Measurements from ENCODE around the gene LRRC32. TPM values are rescaled to one million over a fixed set of nuclear protein-coding genes. Genes with fewer than 3 reads are reported as not detected.

LRRC32 gene
- total RNA-seq, 6 donors from 2014 or later: 41.3 to 118 (median 60.3) TPM

GRCh38 chr11:76666408-76666807 lies 4.1 kb downstream of the LRRC32 start:
- Histone ChIP-seq H3K4me3 (peak overlapping the region in 3 of 4 donors; percentile 41 to 62 (median 59)), H3K4me1 (peaks cover 23 to 47% (median 40%) of the 10 kb centered on the region in 4 donors), H3K36me3 (peaks cover 0 to 32% (median 3%) of the 10 kb centered on the region in 4 donors), H3K9me3 (no peaks in the 10 kb centered on the region), H3K27ac (peak overlapping the region; percentile 82 to 91 (median 86)), H3K27me3 (peaks cover 0 to 8% (median 4%) of the 10 kb centered on the region in 4 donors)
- DNase-seq: peak in 1 of 2 donors; percentile 71
- no peak for ATAC-seq (ENCODE audit: low FRiP score in 2 of 2)
- TF ChIP-seq POLR2A (IDR thresholded peaks at IDR 0.05) (no peak), POLR2AphosphoS5 (IDR thresholded peaks at IDR 0.05) (peak in 1 of 2 donors; percentile 25), CTCF (IDR thresholded peaks at IDR 0.05) (no peak), EP300 (IDR thresholded peaks at IDR 0.05) (no peak)
- 13 to 47% methylated on average over 6 to 7 of the region's 7 CpGs for WGBS, 2 donors

- peaks cover 0 to 36% (median 3%) of the 10 kb centered on the region in 4 donors for H3K36me3 ChIP-seq
- ATAC-seq (ENCODE audit: low FRiP score in 2 of 2): no peak
- peaks cover 23 to 42% (median 35%) of the 10 kb centered on the region in 4 donors for H3K4me1 ChIP-seq
- 71 to 100% methylated on average over 1 to 6 of the region's 6 CpGs for WGBS, 2 donors
- peak overlapping the region in 2 of 4 donors; percentile 59 to 62 for H3K4me3 ChIP-seq
- TF ChIP-seq EP300 (IDR thresholded peaks at IDR 0.05) (no peak), CTCF (IDR thresholded peaks at IDR 0.05) (no peak), POLR2A (IDR thresholded peaks at IDR 0.05) (no peak), POLR2AphosphoS5 (IDR thresholded peaks at IDR 0.05) (no peak)
- H3K27ac ChIP-seq: peak overlapping the region; percentile 82 to 91 (median 86)
- no peaks in the 10 kb centered on the region for H3K9me3 ChIP-seq
- no peak for DNase-seq
- H3K27me3 ChIP-seq: peaks cover 0 to 8% (median 4%) of the 10 kb centered on the region in 4 donors
These were observed 4.6 kb downstream of the LRRC32 start for GRCh38 chr11:76665921-76666351.

- peak overlapping the region; percentile 82 to 91 (median 86) for H3K27ac ChIP-seq
- peaks cover 16 to 35% (median 28%) of the 10 kb centered on the region in 4 donors for H3K4me1 ChIP-seq
- ATAC-seq (ENCODE audit: low FRiP score in 2 of 2) (no peak), DNase-seq (no peak)
- peak overlapping the region in 1 of 4 donors; percentile 59 for H3K4me3 ChIP-seq
- peaks cover 0 to 44% (median 5%) of the 10 kb centered on the region in 4 donors for H3K36me3 ChIP-seq
- peaks cover 0 to 3% (median 0%) of the 10 kb centered on the region in 4 donors for H3K27me3 ChIP-seq
- TF ChIP-seq POLR2AphosphoS5 (IDR thresholded peaks at IDR 0.05) (no peak), EP300 (IDR thresholded peaks at IDR 0.05) (no peak), CTCF (IDR thresholded peaks at IDR 0.05) (no peak), POLR2A (IDR thresholded peaks at IDR 0.05) (no peak)
- WGBS, 2 donors: 38 to 50% methylated on average over 2 of the region's 2 CpGs
- H3K9me3 ChIP-seq: no peaks in the 10 kb centered on the region
These were observed 5.4 kb downstream of the LRRC32 start for GRCh38 chr11:76665172-76665571.

DNA sequence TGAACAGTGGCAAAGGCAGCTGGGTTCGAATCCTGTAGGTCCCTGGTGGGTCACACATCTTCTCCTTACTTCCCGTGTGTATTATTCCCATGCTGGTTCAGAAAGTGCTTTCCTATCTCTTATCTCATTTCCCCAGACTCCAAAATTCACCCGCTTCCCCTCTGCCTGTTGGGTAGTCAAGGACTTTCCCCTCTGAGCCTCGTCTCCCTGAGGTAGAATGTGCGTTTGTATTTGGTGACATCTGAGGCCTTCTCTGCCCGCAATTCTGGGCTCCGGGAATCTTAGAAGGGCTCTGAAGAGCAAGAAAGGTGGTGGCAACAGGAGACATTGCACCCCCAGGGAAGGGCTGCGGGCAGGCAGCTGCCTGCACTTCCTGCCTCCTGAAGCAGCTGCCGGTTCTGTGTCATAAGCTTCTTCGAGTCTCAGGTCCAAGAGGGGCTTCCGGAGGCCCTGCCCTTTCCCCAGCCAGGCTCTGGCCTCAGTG lies 5.9 kb downstream of the LRRC32 start:
- TF ChIP-seq EP300 (IDR thresholded peaks at IDR 0.05) (no peak), CTCF (IDR thresholded peaks at IDR 0.05) (no peak), POLR2AphosphoS5 (IDR thresholded peaks at IDR 0.05) (peak in 1 of 2 donors; percentile 11), POLR2A (IDR thresholded peaks at IDR 0.05) (no peak)
- Histone ChIP-seq H3K9me3 (no peaks in the 10 kb centered on the region), H3K4me3 (no peak overlapping the region), H3K4me1 (peaks cover 14 to 29% (median 28%) of the 10 kb centered on the region in 4 donors), H3K27ac (peak overlapping the region; percentile 82 to 91 (median 86)), H3K27me3 (no peaks in the 10 kb centered on the region), H3K36me3 (peaks cover 0 to 50% (median 10%) of the 10 kb centered on the region in 4 donors)
- WGBS, 2 donors: 43 to 48% methylated on average over 11 of the region's 11 CpGs
- DNase-seq: no peak
- ATAC-seq (ENCODE audit: low FRiP score in 2 of 2): no peak
